GM19328 (cell line): ENCODE results near the gene FILIP1.

Experiments used
- ATAC-seq: cut with Tn5 transposase; IDR thresholded peaks from one replicate; pipeline ENCODE4 v1.9.1; 2021; ENCODE audit warnings: mild to moderate bottlenecking, moderate library complexity; ENCODE audit not compliant: unreplicated experiment

Gene FILIP1

DNA sequence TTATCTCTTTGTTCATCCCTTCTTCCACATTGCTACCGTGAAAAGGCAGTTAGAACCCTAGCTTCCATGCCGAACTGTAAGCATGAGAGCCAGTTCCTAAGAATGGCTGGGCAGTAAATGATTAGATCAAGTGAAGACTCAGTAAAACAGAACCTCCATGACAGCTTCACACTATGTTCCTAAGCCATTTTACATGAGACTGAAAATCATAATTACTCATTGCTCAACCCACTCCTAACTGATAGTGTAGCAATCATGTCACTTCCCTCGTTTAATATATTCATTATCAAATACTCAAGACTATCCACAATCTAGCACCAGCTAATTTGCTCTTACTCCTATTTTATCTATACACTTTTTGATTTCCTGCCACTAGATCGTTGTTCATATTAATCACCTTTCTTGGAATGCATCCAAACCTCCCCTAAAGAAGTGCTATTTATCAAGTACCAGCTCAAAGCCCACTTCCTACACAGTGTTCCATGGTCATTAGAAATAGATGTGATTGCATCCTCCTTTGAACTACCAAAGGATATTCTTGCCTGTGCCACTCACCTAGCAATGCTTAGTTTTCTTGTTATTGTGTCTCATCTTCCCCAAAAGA, 215.0 kb downstream of the FILIP1 start:
- ATAC-seq = no peak

DNA sequence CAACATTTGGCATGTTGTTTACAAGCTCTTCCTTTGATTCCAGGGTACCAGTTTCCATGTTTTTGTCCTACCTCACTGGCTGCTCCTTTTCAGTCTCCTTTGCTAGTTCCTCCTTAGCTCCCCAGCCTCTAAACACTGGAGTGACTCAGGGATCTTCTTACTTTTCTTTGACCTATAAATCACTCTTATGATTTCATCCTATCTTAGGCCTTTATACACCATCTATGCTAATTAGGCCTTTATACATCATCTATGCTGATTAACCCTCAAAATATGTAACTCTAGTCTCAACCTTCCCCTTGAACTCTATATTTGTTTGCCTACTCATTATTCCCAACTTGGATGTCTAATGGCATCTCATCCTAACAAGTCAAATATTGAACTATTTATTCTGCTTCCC, 218.5 kb downstream of the FILIP1 start:
- ATAC-seq = no peak

DNA sequence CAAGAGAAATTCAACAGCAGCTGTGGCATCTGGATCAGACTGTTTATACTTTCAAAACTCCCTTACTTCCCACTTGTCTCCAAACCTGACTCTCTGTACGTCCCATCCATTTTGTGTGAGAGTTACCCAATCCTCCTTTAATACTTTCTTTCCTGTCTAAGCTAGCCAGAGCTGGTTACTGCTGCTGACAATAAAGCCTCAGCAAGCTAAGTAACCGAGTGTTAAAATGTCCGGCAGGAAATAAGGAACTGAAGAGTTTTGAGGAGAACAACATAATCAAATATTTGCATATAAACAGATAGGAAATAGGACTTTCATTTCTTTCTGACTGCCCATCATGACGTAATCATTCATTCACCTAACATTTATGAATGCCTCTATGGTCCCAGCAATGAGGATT, 220.6 kb downstream of the FILIP1 start:
- no peak for ATAC-seq

DNA sequence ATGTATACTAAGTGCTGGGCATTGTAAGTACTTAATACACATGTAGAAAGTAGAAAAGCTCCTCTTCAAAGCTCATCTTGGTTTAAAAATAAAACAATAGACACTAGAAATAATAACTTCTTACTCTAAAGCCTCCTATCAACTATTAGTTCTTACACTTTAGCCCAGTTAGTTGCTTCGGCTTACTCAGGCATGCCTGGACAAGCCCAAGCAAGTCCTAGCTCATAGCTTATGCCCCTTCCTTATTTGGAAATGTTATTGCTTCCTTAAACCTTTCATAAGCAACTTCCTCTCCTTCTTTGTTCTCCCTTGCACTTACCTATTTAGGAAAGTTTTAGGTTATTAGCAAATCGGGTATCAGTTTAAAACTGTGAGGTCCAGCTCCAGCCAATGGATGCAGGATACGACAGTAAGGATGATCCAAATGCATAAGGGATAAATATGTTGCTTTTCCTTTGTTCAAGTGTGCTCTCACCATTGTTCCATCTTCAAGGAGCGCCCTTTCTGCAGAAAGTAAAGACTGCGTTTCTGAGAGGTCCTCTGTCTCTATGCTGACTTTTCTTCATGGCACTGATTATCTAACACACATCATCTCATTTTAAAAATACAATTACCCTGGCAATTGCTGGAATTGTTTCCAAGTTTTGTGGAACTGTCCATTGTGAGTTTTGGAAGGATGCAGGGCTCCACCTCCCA, 221.3 kb downstream of the FILIP1 start:
- no peak for ATAC-seq

DNA sequence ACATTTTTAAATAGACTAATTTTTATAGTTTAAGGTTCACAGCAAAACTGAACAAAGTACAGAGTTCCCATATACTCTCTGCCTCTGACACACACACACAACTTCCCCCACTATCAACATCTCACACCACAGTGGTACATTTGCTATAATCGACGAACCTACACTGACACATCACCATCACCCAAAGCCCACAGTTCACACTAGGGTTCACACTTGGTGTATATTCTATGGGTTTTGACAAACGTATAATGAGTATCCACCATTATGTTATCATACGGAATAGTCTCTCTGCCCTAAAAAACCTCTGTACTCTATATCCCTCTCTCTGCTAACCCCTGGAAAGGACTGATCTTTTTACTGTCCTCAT, 224.6 kb downstream of the FILIP1 start:
- no peak for ATAC-seq

DNA sequence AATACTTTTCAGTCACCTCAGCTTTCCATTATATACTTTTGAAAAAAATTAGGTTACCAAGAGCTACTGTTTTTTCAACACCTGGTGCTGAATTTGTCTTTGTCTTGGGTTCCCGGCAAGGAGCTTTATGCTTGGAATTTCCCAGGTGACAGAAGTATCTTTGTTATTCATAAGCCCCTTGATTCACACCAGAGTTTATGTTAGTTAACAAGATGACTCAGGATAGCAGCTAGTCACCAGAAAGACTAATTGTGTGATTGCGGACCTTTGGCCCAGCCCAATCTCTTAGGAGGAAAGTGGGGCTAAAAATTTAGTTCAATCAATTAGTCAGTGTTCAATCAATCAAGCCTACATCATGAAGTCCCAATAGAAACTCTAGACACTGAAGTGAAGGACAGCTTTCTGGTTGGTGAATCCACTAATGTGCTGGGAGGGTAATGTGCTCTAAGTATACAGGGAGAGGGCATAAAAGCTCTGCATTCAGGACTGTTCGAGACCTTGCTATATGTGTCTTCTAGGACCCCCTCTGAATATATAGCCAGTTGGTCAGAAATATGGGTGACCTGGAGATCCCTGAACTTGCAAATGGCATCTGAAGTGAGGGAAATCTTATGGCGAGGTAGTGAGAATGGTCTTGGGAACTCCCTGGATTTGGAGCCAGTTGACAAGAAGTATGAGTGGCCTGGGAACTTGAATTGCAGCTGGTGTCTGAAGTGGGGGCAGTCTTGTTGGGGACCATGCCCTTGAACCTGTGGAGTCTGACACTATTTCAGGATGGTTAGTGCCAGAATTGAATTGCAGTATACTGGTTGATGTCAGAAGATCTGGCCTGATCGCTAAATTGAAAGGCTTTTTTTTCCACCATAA, 225.2 kb downstream of the FILIP1 start:
- no peak for ATAC-seq

DNA sequence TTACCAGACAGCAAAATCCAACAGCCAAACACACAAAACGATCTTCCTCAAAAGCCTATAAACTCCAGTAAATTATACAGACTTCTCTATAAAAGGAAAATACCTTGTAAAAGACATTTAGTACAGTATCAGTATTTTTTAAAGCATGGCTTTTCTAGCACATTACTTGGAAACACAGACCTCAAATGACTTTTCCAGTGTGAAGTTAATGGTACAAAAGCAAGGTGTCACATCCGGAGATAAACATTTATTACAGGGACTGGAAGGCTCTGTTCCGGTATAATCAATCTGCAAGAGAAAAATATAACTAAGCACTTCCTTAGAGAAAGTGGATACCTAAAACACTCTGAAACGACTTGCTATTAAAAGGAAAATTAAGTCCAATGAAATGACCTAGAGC, 226.1 kb downstream of the FILIP1 start:
- ATAC-seq = no peak

DNA sequence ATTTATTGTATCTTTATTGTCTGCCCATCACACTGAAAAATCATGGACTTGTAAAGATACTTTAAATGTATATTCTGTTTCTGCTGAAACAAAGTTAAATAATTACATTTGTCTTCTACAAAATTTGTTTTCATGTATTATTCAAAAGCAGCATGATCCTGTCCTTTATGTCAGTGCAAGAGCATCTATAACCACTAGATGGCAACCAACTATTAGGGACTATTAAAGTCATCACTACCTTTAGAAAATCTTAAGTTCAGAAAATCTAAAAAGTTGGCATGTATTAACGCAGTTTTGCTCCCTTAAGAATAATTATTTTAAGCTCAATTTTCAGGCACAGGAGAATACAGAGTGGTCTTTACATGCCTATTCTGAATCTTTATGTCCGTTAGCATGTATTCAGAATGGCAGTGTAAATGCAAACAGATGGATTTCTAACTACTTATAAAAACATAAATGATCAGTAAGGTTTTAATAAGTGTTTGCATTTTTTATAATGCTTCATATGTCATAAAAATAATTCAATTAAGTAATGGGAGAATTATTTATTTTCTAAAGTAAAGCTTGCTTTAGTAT, 226.8 kb downstream of the FILIP1 start:
- ATAC-seq = peak; percentile 83

DNA sequence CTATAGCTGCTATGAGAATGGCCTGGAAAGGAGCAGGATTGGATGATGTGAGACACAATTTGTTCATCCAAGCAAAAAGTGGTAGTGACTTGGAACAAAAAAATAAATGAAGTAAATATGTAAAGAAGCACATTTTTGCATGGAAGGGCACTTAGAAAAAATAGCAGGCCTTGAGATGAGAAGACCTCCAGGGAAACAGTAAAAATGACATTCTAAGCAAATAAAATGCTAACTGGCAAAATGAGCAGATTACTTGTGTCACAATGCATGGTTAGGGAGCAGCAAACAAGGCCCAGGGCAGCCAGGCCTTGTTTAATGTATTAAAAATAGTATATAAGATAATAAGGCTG, 230.2 kb downstream of the FILIP1 start:
- ATAC-seq = no peak

DNA sequence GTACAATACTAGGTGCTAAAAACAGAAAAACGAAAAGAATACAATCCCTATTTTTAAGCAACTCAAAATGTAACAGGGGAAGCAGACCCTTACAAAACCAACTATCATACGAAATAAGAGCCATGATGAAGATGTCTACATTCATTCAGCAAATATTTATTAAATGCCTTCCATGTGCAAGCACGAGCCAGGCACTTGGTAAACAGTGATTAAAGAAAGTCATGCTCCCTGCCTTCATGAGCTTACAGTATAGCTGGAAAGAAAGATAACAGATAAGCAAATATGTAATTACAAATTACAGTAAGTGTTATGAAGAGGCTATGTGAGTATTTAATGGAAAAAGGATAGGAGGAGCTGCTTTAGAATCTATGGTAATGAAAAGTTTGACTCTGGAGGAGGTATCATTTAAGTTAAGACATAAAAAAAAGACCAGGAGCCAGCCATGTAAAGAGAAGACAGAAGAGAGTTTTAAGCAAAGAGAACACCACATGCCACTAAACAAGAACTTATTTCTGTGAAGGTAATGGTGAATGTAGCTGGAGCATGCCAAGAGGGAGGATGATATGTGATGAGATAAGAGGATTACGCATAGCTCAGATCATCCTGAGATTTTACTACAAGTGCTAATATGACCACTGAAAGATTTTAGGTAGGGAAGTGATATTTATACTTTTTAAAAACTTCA, 230.7 kb downstream of the FILIP1 start:
- no peak for ATAC-seq

DNA sequence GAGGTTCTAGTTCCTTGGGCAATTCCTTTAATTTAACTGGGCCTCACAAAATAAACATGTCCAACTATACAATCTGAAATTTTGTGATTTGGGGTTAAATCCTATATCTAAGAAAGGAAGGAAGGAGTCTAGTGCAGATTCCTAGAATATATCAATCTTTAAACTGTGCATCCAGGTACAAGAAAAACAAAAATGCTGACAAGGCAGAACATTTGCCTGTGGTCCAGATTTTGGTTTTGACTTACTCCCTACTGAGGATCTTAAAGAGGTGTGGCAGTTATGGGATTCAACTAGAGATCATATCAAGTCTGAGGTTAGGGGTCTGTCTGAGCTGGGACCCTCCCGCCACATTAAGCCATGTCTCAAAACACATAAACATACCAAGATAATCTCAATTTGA, 232.3 kb downstream of the FILIP1 start:
- no peak for ATAC-seq

DNA sequence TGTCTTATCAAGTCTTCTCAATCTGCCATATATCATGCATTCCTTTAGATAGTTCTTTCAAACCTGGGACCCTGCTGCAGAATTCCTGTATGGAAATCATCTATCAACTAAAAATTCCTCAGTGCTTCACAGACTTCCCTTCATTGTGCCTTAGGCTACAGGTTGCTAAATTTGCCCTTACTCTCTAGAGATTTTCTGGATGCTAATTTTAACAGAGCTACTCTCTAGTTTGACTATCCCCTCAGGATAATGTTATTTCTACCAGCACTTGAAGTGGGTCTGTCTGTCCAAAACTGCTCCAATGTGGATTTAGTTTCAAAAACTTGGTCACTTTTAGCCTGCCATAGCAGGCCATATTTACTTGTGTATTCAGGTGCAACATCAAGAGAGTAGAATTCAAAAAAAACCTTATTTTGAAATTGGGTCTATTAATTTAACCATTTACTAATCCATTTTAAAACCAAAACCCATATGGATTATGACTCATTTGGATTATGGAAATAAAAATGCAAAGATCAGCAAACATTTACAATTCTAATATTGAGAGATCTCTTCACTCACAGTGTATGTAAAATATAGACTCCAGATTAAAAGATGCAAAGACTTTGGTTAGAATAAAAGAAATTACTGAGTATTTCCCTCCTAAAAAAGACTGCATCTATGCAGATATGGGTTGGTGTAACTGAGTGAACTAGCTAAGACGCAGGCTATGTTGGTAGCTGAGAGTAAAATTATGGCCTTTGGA, 236.1 kb downstream of the FILIP1 start:
- ATAC-seq = no peak

DNA sequence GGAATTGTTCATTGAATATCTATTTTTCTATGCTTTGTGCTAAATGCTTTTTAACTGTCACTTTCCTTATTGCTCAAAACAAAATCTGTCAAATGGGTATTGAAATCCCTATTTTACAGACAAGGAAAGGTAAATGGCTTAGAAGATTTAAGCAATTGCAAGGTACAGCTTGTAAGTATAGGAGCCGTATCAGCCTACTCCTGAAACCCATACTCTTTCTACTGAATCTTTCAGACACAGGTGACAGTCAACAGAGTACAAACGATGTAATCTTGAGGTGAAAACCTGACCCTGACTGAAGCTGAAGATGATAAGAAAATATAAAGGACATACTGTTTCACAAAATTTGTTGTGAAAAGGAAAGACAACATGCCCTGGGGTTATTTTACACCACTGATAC, 243.0 kb downstream of the FILIP1 start:
- no peak for ATAC-seq

DNA sequence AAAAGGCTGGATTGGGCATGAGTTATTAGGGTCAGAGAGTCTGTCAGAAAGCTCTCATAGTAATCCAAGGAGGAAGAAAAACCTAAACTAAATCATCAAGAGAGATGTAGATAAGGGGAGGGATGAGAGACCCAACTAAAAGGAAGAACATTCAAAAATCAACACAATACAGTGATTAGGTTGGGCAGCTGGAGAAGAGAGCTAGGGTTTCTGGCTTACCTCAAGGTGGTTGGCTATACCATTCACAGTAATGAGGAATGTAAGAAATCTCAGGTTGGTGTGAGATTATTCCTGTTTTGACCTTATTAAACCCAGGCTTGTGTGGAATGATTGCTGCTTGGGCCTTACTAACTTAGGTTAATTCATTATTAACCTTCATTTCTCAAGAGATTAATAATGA, 243.8 kb downstream of the FILIP1 start:
- ATAC-seq = no peak

DNA sequence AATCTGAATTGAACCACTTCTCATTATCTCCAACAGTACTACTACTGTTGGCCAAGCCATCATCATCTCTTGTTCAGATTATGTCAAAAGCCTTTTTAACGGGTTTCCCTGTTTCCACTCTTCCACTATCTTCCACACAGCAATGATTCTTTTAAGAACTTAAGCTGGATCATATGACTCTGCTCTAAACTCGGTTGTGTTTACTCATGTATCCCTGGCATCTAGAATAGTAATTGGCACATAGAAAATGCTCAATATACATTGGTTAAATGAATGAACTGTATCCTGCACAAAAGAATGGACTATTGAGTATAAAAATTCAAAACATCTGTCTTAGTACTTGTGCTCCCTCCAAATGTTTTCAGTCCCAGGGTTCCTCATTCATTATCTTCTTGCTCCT, 247.2 kb downstream of the FILIP1 start:
- no peak for ATAC-seq

DNA sequence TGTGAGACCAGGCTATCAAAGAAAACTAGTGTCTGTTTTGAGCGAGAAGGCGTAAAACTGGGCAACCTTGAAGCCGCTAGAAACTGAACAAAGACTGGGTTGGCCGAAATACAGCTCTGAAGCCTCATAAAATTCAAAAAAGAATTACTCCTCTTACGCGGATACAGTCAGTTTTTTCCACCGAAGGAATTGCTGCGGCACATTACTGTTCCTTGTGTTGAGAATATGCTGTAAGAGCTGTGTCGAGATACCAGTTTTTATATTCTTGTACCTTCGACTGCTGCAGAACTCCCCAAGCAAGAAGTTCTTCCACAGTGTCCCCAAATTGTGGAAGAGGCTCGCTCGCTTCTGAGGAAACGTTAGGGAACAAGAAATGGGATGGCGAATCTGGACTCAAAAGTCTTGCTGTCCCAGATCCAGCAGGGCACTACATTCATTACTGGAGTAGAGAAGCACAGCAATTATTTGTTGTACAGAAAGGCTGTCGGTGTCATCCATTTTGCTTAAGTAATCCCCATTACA, 249.5 kb downstream of the FILIP1 start:
- peak; percentile 22 for ATAC-seq

DNA sequence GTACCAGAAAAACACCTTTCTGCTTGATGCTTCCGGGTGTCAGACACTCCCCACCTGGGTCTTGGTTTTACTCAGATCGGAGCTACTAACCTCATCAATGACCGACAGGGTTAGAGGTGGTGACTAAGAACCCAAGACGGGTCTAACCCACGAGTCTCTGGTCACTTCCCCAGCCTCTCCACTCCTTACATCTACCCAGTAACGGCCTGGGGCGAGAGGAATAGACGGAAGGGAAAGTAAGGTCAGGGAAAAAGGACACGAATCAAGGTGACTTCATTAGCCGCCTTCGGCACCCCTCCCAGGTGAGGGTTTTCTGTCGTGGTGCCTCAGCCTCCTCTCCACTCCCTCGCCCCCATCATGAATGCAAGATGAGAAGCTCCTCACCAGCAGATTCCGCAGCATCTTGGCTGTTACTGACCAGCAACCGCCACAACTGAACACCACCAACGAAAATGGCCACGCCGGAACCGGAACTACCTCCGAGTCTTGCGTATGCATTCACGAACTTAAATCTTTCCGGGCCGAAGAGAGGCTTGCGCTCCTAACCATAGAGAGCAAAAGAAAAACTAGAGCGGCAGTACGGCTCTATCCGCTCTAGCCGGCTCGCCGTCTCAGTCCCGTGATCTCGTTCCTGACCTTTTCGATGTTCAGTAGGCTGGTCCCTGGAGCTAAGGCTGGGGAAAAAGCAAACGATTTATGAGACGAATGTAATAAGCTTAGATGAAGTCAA, 250.1 kb downstream of the FILIP1 start, which contains the start of gene COX7A2:
Gene COX7A2, minus strand, starts transcription at position 469 of the 730 bp plus-strand sequence. Its CDS starts 67 bp downstream, at position 402.
- peak; percentile 97 for ATAC-seq
